Stimulated activated naive CD8-positive, alpha-beta T cell treated with anti-CD3 and anti-CD28 coated beads, Interleukin-15, Interleukin-2, amounts not matched to agents 100 U/mL and 50 U/mL, for 24 hours (primary cell): Measurements from ENCODE around the gene RNF103.
"Not testable (repeated sequence)": the region's sequence is repeated elsewhere in the genome, so short reads cannot be mapped to it uniquely, and the experiment has no call there.

Experiments
- ATAC-seq: fragments of 150-1000 bp; cut with Tn5 transposase; one replicate; pipeline ENCODE4 v1.10.0; 2021
- DNase-seq: peaks from one replicate; pipeline ENCODE4 v3.0.0; 2021

The RNF103 gene

GRCh38 chr2:86623494-86624266, at the start of gene RNF103:
TSS of gene RNF103 (minus strand) at chr2:86623865. CDS start at chr2:86622886, 979 bp downstream.
- peak; percentile 97 for DNase-seq
- ATAC-seq, result peak; percentile 87

- ATAC-seq (no peak), DNase-seq (no peak)
Observed at GRCh38 chr2:86673011-86673410, 49.3 kb upstream of the RNF103 start.

GRCh38 chr2:86672027-86672545, 48.4 kb upstream of the RNF103 start:
- no peak for DNase-seq
- no peak for ATAC-seq

GRCh38 chr2:86671337-86671981, 47.8 kb upstream of the RNF103 start:
- ATAC-seq, result no peak
- DNase-seq, result no peak

GRCh38 chr2:86669323-86669722, 45.7 kb upstream of the RNF103 start:
- not testable (repeated sequence) for ATAC-seq, DNase-seq

GRCh38 chr2:86661333-86661732, 37.7 kb upstream of the RNF103 start:
- no peak for ATAC-seq

GRCh38 chr2:86650188-86650587, 26.5 kb upstream of the RNF103 start:
- ATAC-seq, result no peak
- no peak for DNase-seq

More at GRCh38 chr2:86661333-86661732, 37.7 kb upstream of the RNF103 start:
- DNase-seq, result no peak

- DNase-seq (no peak), ATAC-seq (no peak)
Observed at GRCh38 chr2:86649119-86649947, 25.7 kb upstream of the RNF103 start.

GRCh38 chr2:86648681-86649080, 25.0 kb upstream of the RNF103 start:
- ATAC-seq, result no peak
- no peak for DNase-seq

- DNase-seq, result no peak
Observed at GRCh38 chr2:86646865-86647264, 23.2 kb upstream of the RNF103 start.

GRCh38 chr2:86646329-86646728, 22.7 kb upstream of the RNF103 start:
- no peak for ATAC-seq
- no peak for DNase-seq

More at GRCh38 chr2:86646865-86647264, 23.2 kb upstream of the RNF103 start:
- ATAC-seq, result no peak

- no peak for ATAC-seq
- no peak for DNase-seq
Observed at GRCh38 chr2:86645752-86646151, 22.1 kb upstream of the RNF103 start.

GRCh38 chr2:86638712-86639111, 15.0 kb upstream of the RNF103 start:
- no peak for ATAC-seq
- no peak for DNase-seq

GRCh38 chr2:86636842-86637241, 13.2 kb upstream of the RNF103 start:
- ATAC-seq, result no peak
- no peak for DNase-seq

- DNase-seq, result no peak
Observed at GRCh38 chr2:86634352-86634751, 10.7 kb upstream of the RNF103 start.

GRCh38 chr2:86633155-86633651, 9.5 kb upstream of the RNF103 start:
- DNase-seq (no peak), ATAC-seq (no peak)

More at GRCh38 chr2:86634352-86634751, 10.7 kb upstream of the RNF103 start:
- no peak for ATAC-seq

- DNase-seq (no peak), ATAC-seq (no peak)
Observed at GRCh38 chr2:86632672-86633071, 9.0 kb upstream of the RNF103 start.

- DNase-seq, result no peak
- ATAC-seq, result no peak
Observed at GRCh38 chr2:86631846-86632485, 8.3 kb upstream of the RNF103 start.

- DNase-seq (no peak), ATAC-seq (no peak)
Observed at GRCh38 chr2:86628091-86628522, 4.4 kb upstream of the RNF103 start.

GRCh38 chr2:86627550-86627949, 3.9 kb upstream of the RNF103 start:
- DNase-seq, result no peak

GRCh38 chr2:86625096-86625495, 1.4 kb upstream of the RNF103 start:
- DNase-seq, result no peak
- no peak for ATAC-seq

More at GRCh38 chr2:86627550-86627949, 3.9 kb upstream of the RNF103 start:
- ATAC-seq, result no peak

- DNase-seq, result peak; percentile 10
- no peak for ATAC-seq
Observed at GRCh38 chr2:86624267-86624547, 542 bp upstream of the RNF103 start.
